HG02885 (cell line): ENCODE measurements around the gene NKG7.

Source experiments
- ATAC-seq: cut with Tn5 transposase; IDR thresholded peaks from one replicate; pipeline ENCODE4 v1.9.1; 2021; ENCODE audit warnings: mild to moderate bottlenecking; ENCODE audit not compliant: unreplicated experiment, poor library complexity

NKG7 gene

GRCh38 chr19:51392701-51393100, 20.2 kb upstream of the NKG7 start:
- no peak for ATAC-seq

GRCh38 chr19:51391073-51391611, 18.7 kb upstream of the NKG7 start:
- ATAC-seq: no peak

GRCh38 chr19:51389143-51389542, 16.7 kb upstream of the NKG7 start:
- no peak for ATAC-seq

GRCh38 chr19:51387924-51388389, 15.5 kb upstream of the NKG7 start, which contains the start of gene LIM2:
Gene LIM2 (minus strand): TSS chr19:51387974. CDS start chr19:51387443, 531 bp downstream.
- no peak for ATAC-seq

GRCh38 chr19:51386882-51387520, 14.5 kb upstream of the NKG7 start:
- no peak for ATAC-seq

- no peak for ATAC-seq
Measured at GRCh38 chr19:51382004-51382403, 9.6 kb upstream of the NKG7 start.

- ATAC-seq: no peak
Measured at GRCh38 chr19:51380379-51380778, 7.9 kb upstream of the NKG7 start.

GRCh38 chr19:51377422-51377821, 5.0 kb upstream of the NKG7 start:
- ATAC-seq: no peak

GRCh38 chr19:51375504-51376221, 3.2 kb upstream of the NKG7 start:
- ATAC-seq: no peak

- no peak for ATAC-seq
Measured at GRCh38 chr19:51372021-51372648, 319 bp downstream of the NKG7 start.

GRCh38 chr19:51371186-51371690, 1.2 kb downstream of the NKG7 start:
- ATAC-seq: no peak

GRCh38 chr19:51370230-51370629, 2.2 kb downstream of the NKG7 start:
- ATAC-seq: no peak

- ATAC-seq: no peak
Measured at GRCh38 chr19:51368366-51369282, 3.8 kb downstream of the NKG7 start, which contains the start of gene CLDND2. Gene CLDND2 (minus strand): TSS chr19:51369003. CDS start chr19:51368577, 426 bp downstream.

- peak; percentile 76 for ATAC-seq
Measured at GRCh38 chr19:51367565-51368365, 4.7 kb downstream of the NKG7 start.

GRCh38 chr19:51367255-51367564, 5.2 kb downstream of the NKG7 start:
- no peak for ATAC-seq

GRCh38 chr19:51366389-51367254, 5.8 kb downstream of the NKG7 start:
- peak; percentile 62 for ATAC-seq

GRCh38 chr19:51365965-51366388, 6.5 kb downstream of the NKG7 start, which contains the start of gene ETFB:
Gene ETFB (minus strand): TSS chr19:51366388. CDS start chr19:51366326, 62 bp downstream.
- no peak for ATAC-seq
